Stimulated activated CD4-positive, alpha-beta T cell treated with anti-CD3 and anti-CD28 coated beads, TNF-alpha, amount 100 ng/mL, for 1 hour (primary cell): ENCODE measurements around the gene ZFPM1.

Experiments used
- DNase-seq, 3 donors: peaks; one replicate each; pipeline ENCODE4 v3.0.0-alpha.2; 2020; ENCODE audit warnings: low read depth in 3 of 3, low spot score in 1 of 3

The ZFPM1 gene

DNA sequence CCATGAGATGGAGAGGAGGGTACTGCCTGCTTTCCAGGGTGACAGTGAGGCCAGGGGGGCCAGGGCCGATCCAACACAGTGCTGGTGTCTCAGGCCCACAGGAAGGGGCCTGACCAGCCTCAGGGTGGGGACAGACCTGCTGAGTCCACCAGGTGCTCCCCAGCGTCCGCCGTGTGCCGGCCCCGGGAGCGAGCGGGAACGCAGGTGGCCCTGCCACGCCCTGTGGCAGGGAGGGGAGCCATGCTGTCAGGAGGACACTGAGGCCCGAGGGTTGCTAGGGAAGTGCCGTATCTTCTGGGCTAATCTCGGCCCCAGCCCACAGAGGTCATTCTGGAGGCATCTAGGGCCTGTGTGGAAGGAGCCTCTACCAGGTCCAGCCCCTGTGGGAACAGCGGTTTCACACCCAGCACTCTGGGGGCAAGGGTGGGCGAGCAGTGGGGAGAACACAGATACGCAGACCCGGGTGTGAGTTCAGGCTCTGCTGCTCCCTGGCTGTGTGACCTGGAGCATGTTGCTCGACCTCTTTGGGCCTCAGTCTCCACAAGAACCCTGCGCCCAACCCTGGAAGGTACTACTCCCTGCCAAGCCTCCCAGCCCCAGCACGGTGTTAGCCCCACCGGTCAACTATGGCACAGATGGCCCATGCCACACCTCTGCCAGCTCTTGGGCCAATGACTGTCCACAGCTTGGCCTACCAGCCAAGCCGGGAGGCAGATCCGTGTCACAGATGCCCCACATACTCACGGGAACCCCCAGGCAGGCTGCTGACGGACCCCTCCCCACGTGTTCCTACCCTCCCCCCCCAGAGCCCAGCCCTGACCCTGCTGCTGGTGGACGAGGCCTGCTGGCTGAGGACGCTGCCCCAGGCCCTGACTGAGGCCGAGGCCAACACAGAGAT is 73.2 kb downstream of the ZFPM1 start:
- DNase-seq: no peak

DNA sequence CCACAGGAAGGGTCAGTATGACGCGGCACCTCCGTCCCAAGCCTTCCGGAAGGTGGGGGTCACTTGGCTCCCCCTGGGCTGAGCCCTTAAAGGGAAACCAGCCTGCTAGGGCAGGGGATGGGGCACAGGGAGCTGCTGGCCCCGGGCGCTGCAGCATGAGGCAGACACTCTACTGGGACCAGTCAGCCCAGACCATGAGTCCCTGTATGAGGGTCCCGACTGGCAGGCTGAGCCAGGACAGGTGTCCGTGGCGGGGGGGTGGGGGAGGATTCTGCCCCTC is 73.8 kb downstream of the ZFPM1 start:
- DNase-seq: no peak

DNA sequence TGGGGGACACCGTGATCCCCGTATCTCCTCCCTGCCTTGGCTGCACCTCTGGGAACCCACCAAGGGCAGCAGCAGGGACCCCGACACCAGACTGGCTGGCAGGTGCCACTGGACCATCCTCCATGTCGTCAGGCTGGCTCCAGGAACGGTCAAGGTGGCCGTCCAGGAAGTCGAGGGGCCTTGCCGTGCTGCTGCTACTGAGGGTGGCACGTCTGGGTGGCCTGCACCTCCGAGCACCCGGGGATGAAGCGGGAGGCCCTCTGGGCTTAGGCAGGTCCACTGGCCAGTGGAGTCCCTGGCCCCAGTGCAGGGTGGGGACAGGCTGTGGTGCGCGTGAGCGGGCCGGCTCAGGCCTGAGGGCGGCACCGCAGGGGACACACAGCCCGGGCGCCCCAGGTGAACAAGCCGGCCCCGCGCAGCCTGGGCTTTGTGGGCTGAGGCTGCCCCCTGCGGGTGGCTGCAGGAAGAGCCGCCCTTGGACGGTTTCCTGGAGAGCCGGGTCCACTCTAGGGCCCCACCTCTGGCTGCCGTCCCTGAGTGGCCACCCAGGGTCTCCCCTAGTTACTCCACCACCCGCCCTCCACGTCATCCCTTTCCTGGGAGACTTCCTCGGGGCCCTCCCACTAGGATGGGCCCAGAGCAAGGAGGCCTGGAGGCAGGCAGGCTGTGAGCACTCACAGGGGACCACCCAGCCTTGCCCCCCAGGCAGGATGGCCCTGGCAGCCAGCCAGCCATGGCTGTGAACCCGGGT is 74.3 kb downstream of the ZFPM1 start:
- DNase-seq: peak in 2 of 3 donors; percentile 36 to 65

DNA sequence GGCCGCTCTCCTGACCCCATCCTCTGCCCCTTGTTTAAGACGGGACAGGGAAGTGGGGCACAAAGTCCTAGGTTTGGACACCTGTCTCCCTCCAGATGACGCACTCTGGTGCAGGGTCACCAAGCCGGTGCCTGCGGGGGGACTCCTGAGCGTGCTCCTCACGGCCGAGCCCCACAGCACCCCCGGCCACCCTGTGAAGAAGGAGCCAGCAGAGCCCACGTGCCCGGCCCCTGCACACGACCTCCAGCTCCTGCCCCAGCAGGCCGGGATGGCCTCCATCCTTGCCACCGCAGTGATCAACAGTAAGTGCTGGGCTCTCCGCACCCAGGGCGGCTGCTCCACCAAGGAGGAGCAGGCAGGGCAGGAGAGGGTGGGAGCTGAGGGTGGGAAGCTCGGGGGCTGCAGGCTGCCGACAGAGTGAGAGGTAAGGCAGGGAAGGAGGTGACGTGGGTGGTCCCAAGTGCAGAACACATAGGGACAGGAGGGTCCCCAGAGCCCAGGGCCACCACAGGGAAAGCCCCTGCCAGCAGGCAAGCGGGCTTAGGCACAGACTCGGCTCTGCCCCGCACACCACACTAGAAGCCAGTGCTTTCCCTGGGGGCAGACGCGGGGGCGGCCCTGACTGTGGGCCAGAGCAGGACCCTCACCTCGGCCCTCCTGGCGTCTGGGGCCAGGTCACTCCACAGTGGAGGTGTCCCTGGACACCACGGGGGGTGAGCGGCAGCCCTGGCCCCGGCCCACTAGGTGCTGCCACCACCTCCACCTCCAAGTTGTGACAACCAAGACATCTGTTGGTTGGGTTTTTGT is 75.1 kb downstream of the ZFPM1 start:
- no peak for DNase-seq

DNA sequence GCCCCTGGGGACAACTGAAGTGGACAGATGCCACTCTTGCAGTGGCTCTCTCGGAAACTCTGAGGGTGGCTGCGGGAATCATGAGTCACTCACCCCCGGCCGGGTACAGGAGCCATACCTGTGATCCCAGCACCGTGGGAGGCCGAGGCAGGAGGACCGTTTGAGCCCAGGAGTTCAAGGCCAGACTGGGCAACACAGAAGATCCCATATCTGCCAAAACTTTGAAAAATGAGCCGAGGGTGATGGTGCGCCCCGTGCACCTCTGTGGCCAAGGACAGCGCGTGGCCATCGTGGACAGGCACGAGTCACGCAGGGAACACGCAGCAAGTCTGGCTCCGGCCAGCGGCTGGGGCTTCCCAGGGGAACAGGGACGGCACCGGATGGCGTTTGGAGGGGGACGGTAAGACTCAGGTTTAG is 75.8 kb downstream of the ZFPM1 start:
- DNase-seq: no peak

DNA sequence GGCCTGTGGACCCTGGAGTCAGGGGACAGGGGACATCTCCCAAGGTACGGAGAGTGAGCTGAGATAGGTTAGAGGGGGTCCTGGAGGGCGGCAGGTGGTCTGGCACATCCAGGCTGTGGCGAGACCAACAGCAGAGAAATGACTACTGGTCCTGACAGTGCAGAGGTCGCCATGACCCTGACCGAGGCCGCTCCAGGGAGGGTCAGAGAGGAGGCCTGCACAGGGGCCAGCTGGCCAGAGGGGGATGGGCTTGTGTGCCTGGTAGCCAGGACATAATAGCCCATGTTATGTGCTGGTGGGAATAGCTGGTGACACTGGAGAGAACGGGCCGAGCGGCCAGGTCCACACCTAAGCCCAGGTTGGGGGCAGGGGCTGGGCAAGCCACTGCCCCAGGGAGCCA is 76.5 kb downstream of the ZFPM1 start:
- no peak for DNase-seq

DNA sequence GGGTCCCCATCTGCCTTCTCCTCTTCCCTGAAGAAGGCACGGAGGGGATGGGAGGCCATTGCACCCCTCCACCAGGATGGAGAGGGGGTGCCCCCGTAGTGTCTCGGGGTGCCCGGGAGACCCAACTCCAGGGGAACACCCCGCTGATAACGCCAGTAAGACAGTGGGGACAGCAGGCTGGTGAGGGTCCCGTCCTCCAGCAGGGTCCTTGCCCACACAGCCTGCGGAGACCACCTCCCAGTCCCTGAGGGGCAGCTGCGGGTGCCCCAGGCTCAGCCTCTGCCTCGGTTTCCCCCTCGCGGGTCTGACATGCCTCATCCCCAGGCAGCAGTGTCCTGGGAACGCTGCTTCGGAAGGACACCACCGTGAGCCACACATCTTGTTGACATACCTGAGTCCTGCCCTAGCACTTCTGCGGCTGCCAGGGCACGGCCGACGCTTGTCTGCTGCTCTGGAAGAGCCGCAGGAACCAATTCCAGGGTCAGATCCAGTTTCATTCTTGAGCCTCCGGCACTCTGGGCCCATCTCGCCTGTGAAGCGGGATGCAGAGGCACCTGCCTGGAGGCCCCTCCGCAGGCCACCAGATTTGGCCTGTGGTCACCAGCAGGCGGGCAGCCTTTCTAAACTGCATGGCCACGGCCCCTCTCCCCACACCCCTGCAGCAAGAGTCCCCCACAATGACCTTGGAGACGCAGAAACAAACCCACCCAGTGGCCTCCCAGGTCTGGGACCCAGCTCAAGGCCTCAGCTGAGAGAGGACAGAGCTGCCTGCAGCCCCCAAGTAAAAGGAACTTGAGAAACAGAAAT is 77.2 kb downstream of the ZFPM1 start:
- DNase-seq: no peak

DNA sequence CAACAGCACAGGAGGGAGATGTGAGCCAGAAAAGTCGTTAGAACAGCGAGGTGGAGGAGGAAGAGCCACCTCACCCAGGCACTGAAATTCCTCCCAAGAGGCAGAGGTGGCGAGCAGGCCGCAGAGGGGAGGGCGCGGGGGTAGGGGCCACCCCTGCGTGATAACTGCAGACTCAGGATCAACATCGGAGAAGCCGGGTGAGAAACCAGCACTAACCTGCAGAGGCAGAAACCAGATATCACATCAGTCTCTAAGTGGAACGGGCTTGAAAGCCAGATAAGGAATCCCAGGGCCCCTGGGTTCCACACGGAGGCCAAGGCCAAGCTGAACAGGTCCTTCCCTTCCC is 77.8 kb downstream of the ZFPM1 start:
- no peak for DNase-seq

DNA sequence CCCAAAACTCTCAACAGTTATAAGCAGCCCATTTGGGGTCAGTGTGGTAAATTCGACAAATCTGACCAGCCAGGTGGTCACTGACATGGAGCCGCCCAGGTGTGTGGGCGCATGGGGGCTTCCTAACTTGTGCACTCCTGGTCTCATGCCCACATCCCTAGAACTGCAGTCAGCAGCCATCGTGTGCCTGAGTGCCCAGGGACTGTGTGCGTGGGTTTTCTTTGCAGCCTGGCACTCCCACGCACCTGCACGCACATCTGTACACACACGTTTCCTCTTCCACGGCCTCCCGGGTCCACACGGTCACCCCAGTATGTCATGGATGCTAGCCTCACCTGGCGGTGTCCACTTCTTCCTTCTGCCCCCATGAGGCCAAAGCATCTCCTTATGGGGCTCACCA is 78.3 kb downstream of the ZFPM1 start:
- DNase-seq: no peak

DNA sequence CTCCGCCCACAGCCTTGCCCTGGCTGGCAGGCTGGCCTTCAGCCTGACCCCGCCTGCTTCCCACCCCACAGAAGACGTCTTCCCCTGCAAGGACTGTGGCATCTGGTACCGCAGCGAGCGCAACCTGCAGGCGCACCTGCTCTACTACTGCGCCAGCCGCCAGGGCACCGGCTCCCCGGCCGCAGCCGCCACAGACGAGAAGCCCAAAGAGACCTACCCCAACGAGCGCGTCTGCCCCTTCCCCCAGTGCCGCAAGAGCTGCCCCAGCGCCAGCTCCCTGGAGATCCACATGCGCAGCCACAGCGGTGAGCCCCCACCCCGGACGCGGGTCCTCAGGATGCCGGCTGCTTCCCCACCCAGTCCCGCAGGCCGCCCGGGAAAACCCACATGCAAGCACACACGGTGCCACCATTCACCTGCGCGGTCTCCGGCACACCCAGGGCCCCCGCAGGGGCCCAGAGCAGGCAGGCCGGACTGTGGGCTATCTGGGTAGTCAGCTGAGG is 78.9 kb downstream of the ZFPM1 start:
- DNase-seq: no peak

DNA sequence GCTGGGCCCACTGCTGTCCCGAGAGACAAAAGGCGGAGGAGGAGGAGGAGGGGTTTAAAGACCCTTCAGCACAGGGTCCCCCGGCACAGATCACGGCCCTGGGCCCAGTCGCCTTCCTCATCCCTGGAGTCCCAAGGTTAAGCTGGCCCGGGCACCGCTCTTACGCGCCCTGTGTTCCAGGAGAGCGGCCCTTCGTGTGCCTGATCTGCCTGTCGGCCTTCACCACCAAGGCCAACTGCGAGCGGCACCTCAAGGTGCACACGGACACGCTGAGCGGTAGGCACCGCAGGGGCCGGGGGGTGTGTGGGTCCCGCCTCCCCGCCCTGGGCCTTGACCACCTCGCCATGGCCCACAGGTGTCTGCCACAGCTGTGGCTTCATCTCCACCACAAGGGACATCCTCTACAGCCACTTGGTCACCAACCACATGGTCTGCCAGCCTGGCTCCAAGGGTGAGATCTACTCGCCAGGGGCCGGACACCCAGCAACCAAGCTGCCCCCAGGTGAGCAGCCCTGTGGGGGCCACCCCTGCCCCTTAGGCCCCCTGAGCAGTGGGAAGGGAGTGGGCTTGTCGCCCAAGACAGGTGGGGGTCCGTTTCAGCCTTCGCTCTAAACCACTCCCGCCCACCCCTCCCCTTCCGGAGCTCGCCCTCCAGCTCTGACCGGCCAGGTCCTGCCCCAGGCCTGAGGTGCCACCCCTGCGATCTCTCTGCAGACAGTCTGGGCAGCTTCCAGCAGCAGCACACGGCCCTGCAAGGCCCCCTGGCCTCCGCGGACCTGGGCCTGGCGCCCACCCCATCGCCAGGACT is 79.6 kb downstream of the ZFPM1 start:
- no peak for DNase-seq

DNA sequence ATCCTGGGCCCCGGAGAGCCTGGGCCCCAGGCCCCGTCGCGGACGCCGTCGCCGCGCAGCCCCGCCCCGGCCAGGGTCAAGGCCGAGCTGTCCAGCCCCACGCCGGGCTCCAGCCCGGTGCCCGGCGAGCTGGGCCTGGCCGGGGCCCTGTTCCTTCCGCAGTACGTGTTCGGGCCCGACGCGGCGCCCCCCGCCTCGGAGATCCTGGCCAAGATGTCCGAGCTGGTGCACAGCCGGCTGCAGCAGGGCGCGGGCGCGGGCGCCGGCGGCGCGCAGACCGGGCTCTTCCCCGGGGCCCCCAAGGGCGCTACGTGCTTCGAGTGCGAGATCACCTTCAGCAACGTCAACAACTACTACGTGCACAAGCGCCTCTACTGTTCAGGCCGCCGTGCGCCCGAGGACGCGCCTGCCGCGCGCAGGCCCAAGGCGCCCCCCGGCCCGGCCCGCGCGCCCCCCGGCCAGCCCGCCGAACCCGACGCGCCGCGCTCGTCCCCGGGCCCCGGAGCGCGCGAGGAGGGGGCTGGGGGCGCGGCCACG is 80.4 kb downstream of the ZFPM1 start:
- DNase-seq: no peak

DNA sequence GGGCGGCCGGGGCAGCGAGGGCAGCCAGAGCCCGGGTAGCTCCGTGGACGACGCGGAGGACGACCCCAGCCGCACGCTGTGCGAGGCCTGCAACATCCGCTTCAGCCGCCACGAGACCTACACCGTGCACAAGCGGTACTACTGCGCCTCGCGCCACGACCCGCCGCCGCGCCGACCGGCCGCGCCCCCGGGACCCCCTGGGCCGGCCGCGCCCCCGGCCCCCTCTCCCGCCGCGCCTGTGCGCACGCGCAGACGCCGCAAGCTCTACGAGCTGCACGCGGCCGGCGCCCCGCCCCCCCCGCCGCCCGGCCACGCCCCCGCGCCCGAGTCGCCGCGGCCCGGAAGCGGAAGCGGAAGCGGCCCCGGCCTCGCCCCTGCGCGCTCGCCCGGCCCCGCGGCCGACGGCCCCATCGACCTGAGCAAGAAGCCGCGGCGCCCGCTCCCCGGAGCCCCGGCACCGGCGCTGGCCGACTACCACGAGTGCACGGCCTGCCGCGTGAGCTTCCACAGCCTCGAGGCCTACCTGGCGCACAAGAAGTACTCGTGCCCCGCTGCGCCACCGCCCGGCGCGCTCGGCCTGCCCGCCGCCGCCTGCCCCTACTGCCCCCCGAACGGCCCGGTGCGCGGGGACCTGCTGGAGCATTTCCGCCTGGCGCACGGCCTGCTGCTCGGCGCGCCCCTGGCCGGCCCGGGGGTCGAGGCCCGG is 81.0 kb downstream of the ZFPM1 start:
- peak; percentile 31 to 79 (median 67) for DNase-seq

DNA sequence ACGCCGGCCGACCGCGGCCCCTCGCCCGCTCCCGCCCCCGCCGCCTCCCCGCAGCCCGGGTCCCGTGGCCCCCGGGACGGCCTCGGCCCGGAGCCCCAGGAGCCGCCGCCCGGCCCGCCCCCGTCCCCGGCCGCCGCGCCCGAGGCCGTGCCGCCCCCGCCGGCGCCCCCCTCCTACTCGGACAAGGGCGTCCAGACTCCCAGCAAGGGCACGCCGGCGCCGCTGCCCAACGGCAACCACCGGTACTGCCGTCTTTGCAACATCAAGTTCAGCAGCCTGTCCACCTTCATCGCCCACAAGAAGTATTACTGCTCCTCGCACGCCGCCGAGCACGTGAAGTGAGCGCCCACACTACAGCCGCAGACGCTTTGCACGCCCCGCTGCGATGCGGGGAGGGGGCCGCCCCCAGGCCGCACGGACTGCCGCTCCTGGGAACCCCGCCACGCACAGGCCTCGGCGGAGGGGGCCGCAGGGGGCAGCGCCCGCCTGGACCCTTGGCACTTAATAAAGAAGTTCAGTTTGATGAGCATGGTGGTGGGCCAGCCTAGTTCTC is 81.6 kb downstream of the ZFPM1 start:
- DNase-seq: peak in 1 of 3 donors; percentile 20

DNA sequence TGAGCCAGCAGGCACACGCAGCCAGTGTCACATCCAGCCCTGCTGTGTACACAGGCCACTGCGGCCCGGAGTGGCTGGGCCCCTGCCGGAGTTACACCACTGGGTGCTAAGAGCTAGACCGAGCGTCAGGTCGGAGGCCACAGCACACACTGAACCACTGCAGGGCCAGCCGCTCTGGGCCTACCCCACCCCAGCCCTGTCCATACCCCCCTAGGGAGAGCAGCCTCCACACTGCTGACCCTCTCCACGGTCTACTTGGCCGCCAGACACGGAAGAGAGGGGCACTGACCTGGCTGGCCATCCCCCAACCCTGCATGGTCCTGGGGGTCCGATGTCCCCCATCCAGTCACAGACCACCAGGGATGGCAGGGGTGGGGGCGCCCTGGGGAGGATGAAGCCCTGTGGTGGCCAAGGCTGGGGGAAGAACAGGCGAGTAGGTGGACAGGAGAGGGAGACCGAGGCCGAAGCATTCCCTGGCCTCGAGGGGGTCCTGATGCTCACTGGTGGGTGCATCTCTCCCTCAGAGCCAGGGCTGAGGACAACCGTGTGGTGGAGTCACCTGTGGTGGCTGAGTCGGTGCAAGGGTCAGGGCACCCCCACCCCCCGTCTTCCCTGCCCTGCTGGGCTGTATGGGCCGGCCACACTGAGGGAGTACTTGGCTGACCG is 82.2 kb downstream of the ZFPM1 start:
- no peak for DNase-seq

DNA sequence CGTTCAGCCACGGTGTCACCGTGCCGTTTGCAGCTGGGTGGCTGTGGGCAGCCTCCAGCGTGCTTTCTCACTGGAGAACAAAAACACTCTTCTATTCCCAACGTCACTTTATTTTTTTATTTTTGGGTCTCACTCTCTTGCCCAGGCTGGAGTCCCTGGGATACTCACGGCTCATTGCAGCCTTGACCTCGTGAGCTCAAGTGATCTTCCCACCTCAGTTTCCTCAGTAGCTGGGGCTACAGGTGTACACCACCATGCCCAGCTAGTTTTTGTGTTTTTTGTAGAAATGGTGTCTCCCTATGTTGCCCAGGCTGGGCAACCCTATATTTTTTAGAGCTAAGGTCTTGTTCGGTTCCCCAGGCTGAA is 82.8 kb downstream of the ZFPM1 start:
- no peak for DNase-seq

DNA sequence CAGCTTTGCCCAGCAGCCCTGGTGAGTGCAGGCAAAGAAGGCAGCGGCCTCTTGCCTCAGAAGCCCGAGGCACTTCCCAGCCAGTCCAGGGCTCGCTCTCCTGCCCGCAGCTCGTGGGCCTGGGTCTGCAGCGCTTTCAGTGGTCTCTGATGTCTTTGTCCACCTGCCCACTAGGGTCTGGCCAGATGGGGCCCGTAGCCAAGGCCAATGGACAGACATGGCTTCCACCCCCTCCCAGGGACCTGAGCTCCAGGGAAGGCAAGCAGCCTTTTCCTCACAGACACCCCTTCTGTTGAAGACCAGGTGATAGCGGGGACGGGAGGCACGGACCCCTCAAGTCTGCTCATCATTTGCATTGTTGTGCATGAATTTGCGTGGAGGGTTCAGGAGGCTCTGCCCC is 83.4 kb downstream of the ZFPM1 start:
- no peak for DNase-seq

DNA sequence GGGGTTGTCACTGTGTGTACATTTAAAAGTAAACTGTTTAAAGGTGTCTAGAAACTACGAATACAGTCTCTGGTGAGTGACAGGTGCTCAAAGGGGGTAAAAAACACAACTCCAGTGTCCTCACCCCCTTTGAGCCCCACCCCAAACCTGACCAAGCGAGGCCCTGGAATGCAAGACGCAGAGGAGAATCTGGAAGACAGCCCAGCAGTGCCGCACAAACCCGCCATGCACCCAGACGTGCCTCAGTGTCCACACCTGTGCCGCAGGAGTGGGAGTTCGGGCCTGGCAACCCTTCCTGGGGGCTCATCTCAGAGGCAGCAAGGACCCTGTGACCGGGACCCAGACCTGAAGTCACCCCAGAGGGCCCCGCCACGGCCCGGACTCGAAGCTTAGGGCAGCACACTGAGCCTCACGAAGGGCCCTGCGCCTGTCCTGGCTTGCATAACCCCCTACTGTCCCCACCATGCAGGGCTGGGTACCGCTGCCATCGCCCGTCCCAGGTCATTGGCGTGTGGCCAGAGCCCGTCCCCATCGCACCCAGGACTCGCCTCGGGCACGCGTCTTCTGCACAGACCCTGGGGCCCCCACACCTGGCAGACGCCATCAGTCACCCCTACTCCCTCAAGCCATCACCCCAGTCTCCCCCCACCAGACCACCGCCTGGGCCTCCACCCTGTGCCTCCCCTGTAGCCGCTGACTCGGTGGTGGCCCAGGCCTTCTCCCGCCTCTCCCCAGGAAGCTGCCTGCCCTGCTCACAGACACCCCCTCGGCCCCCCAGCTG is 84.1 kb downstream of the ZFPM1 start:
- DNase-seq: no peak
